NCI-H526 treated with DMSO at 0.1 percent for 48 hours (cell line): ENCODE data around the gene IARS1.

Experiments
- DNase-seq: peaks from one replicate; lab custom pipeline; 2025; lab: John Stamatoyannopoulos, UW

IARS1 gene

GRCh38 chr9:92293452-92294296 is at the start of gene IARS1:
IARS1 (minus strand) TSS chr9:92293697; CDS start chr9:92289419, 4,278 bp downstream.
- DNase-seq = peak; percentile 89

- no peak for DNase-seq
These were observed 49.5 kb upstream of the IARS1 start for GRCh38 chr9:92342825-92343488.

- DNase-seq = no peak
These were observed 48.1 kb upstream of the IARS1 start for GRCh38 chr9:92341578-92341977.

GRCh38 chr9:92333282-92333634 is 39.8 kb upstream of the IARS1 start:
- DNase-seq = no peak

GRCh38 chr9:92332577-92333281 is 39.2 kb upstream of the IARS1 start:
- no peak for DNase-seq

GRCh38 chr9:92328225-92328624 is 34.7 kb upstream of the IARS1 start:
- DNase-seq = no peak

GRCh38 chr9:92327283-92327850 is 33.9 kb upstream of the IARS1 start:
- peak; percentile 27 for DNase-seq

- DNase-seq = no peak
These were observed 32.5 kb upstream of the IARS1 start for GRCh38 chr9:92325991-92326500.

GRCh38 chr9:92325269-92325990 is 31.9 kb upstream of the IARS1 start, which contains the start of the genes CENPP and NOL8:
CENPP (plus strand) TSS chr9:92325953.
NOL8 (minus strand) TSS chr9:92325350; CDS start chr9:92324161, 1,189 bp downstream.
- peak; percentile 82 for DNase-seq

- no peak for DNase-seq
These were observed 31.4 kb upstream of the IARS1 start for GRCh38 chr9:92324889-92325268.

GRCh38 chr9:92324431-92324830 is 30.9 kb upstream of the IARS1 start:
- no peak for DNase-seq

- DNase-seq = no peak
These were observed 22.0 kb upstream of the IARS1 start for GRCh38 chr9:92315456-92315855.

GRCh38 chr9:92313624-92314012 is 20.1 kb upstream of the IARS1 start:
- no peak for DNase-seq

GRCh38 chr9:92312887-92313623 is 19.6 kb upstream of the IARS1 start:
- DNase-seq = no peak

- DNase-seq = no peak
These were observed 17.1 kb upstream of the IARS1 start for GRCh38 chr9:92310562-92310961.

GRCh38 chr9:92308893-92309292 is 15.4 kb upstream of the IARS1 start:
- DNase-seq = no peak

GRCh38 chr9:92300936-92301335 is 7.4 kb upstream of the IARS1 start:
- DNase-seq = no peak

- no peak for DNase-seq
These were observed 5.6 kb upstream of the IARS1 start for GRCh38 chr9:92299116-92299515.

GRCh38 chr9:92298036-92298435 is 4.5 kb upstream of the IARS1 start:
- no peak for DNase-seq

GRCh38 chr9:92297611-92298010 is 4.1 kb upstream of the IARS1 start:
- DNase-seq = no peak

GRCh38 chr9:92295827-92296258 is 2.3 kb upstream of the IARS1 start:
- no peak for DNase-seq
